22Rv1 (cell line): ENCODE data around the gene HES1.

Experiments used
- H3K27ac ChIP-seq: fragments of 450-650 bp; 2 replicates; pipeline ENCODE4 v1.5.1; 2017
- CTCF ChIP-seq: fragments of 450-650 bp; IDR thresholded peaks from 2 replicates; pipeline ENCODE4 v1.5.1; 2017; ENCODE audit warnings: mild to moderate bottlenecking
- ZFX ChIP-seq: fragments of 450-650 bp; IDR thresholded peaks from 2 replicates; pipeline ENCODE4 v1.6.1; 2017; ENCODE audit warnings: antibody characterized with exemption, borderline replicate concordance

Gene HES1

DNA sequence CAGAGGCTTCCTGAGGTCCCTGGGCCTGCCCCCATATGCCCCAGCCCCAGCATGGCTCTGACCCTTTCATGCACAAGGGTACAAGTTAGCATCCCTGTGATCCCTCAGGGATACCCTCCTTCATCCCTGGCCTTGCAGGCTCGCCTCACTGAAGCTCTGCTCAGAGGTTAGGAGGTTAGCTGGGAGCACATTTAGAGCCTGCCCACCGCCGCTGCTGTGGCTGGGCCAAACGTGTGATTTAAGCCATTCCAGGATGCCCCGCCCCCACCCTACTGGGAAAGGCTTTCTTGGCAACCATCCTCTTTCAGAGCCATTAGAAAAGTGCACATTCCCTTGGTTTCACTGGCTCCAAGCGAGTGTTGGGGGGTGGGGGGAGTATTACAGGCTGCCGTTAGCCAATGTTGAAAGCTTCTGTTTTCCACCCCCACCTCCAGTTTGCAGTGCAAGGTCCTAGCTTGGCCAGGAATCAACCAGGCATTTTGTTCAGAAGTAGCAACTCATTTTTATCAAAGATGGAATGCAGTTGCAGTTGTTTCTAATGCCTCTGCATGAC is 6.3 kb upstream of the HES1 start:
- TF ChIP-seq CTCF (no peak), ZFX (no peak)

GRCh38 chr3:194130188-194130587 is 5.8 kb upstream of the HES1 start:
- peak overlapping the region; percentile 99; the same call in 1 of the 2 replicates for H3K27ac ChIP-seq
- TF ChIP-seq ZFX (no peak), CTCF (no peak)

More for the DNA sequence above, 6.3 kb upstream of the HES1 start:
- no peak overlapping the region for H3K27ac ChIP-seq

GRCh38 chr3:194130807-194131589 is 5.0 kb upstream of the HES1 start:
- no peak for TF ChIP-seq ZFX
- no peak for TF ChIP-seq CTCF
- peak overlapping the region; percentile 99 for H3K27ac ChIP-seq

GRCh38 chr3:194132465-194133286 is 3.3 kb upstream of the HES1 start:
- TF ChIP-seq CTCF, result no peak
- no peak for TF ChIP-seq ZFX
- H3K27ac ChIP-seq, result peak overlapping the region; percentile 99

DNA sequence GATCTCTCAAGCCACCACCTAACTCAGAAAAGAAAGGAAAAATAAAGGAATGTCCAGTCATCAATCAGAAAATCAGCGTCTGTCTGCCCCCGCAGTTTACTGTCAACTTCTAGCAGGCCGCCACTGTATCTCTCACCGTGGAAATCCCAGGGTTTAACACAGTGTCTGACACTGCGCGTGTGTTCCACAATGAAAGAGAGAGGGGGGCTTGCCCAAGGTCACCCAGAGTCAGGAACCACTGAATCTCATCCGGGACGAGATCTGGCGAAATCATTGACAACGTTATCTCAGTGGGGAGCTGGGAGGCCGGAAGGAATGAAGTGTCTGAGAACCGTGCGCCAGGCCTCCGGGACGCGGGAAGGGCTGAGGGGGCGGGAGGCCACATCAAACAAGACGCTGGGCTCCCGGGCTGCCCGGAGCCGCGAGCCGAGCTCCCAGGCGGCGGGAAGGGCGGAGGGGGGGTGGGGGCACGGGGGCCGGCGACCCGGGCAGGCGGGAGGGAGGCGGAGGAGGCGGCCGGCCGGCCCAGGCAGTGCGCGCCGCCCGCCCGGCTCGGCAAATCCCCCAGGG is 2.2 kb upstream of the HES1 start:
- peak overlapping the region; percentile 99 for H3K27ac ChIP-seq

GRCh38 chr3:194134231-194134756 is 1.7 kb upstream of the HES1 start:
- no peak for TF ChIP-seq ZFX
- TF ChIP-seq CTCF, result no peak
- H3K27ac ChIP-seq, result peak overlapping the region; percentile 99

More for the DNA sequence above, 2.2 kb upstream of the HES1 start:
- no peak for TF ChIP-seq CTCF
- no peak for TF ChIP-seq ZFX
